Left cardiac atrium (tissue), 4 donors: ENCODE data around the gene HOXC4. TPM values are rescaled to one million over a fixed set of nuclear protein-coding genes. Genes with fewer than 3 reads are reported as not detected.

Experiments
- ATAC-seq, 2 donors: fragments of 200-7000 bp; cut with Tn5 transposase; one replicate each; pipeline ENCODE4 v1.9.1; 2020; ENCODE audit warnings: mild to moderate bottlenecking in 2 of 2, moderate library complexity in 2 of 2
- DNase-seq: peaks from one replicate; pipeline ENCODE4 v3.0.0-alpha.2; 2020
- intact Hi-C, 2 donors: fragments of 100-400 bp; cut with DNase I; formaldehyde crosslinking; loops; one replicate each; pipeline versions ENCODE4 v1.14.1 to v1.15.1; 2022 to 2023
- total RNA-seq, 2 donors: library from RNA; stranded (reverse); fragmentation: NEBNext Ultra II Directional; extraction: Animal tissue kit (Norgen Biotek cat#: 25700); gene quantifications; one replicate each; pipeline ENCODE4 v1.2.1, GENCODE V29; 2021
- donor health status: DM: no; HTN: yes; CAD: no.
- donor health status: DM: no; HTN: yes; CAD: no; lungs with severe emphysema.
- donor health status: DM: yes; HTN: yes; CAD: no.
- donor health status: Dilated cardiomyopathy.

Gene HOXC4
- total RNA-seq, 2 donors from 2014 or later = 0.16 to 0.35 TPM

DNA sequence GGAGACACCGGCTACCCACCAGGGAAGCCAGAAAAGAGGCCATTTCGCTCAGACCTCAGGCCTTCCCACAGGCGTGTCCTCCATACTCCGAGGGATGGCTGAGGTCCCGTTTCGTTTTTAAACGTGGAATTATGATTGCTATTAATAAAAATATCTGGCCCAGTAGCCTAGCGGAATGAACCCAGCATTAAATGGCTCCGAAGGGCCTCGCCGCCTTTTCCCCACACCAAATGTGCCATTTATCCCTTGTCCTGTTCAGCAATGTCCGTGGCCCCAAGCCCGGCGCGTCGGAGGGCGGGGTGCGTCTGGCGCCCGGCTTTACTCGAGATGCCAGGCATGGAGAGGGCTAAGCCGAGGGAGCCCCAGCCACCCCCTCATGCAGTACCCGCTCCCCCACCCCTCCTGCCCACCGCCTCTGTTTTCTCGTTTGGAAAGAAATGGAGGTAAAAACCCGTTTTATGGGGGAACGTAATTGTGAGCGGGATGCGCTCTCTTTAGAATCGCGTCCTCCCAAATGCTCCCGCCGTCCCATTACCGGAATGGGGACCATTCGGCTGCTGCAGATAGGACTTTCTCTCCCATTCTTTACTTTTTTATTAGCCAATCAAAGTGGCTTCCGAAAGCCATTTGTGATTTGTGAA, 39.1 kb upstream of the HOXC4 start:
- ATAC-seq (no peak), DNase-seq (no peak)
- intact Hi-C loops = no loop called here

GRCh38 chr12:54015018-54015931, 38.4 kb upstream of the HOXC4 start:
- ATAC-seq = no peak
- intact Hi-C loops = no loop called here

DNA sequence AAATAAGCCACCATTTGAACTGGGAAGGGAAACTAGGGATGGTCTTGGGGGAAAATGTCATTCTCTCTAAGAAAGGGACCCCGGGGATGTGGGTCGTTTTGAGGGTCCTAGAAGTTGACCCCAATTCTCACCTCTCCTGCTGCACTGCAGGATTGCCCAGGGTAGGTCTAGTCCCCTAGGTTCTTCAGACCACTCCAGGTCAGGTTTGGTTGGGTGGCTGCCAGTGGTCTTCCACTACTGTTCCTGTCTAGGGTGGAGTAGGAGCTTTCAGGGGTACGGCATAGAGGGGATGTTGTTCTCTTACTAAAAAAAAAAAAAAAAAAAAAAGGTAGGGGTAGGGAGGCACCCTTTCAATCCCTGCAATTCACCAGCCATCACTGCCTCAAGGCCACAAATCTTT, 37.6 kb upstream of the HOXC4 start:
- ATAC-seq = no peak
- no peak for DNase-seq
- intact Hi-C loops = no loop called here

More at GRCh38 chr12:54015018-54015931, 38.4 kb upstream of the HOXC4 start:
- no peak for DNase-seq

- no peak for ATAC-seq
Measured at GRCh38 chr12:54016478-54016964, 37.1 kb upstream of the HOXC4 start.

GRCh38 chr12:54017027-54017788, 36.4 kb upstream of the HOXC4 start:
- intact Hi-C loops = no loop called here
- DNase-seq = no peak
- peak; percentile 40 to 42 for ATAC-seq

More at GRCh38 chr12:54016478-54016964, 37.1 kb upstream of the HOXC4 start:
- intact Hi-C loops = no loop called here
- DNase-seq = no peak

GRCh38 chr12:54017878-54018467, 35.7 kb upstream of the HOXC4 start:
- intact Hi-C loops = no loop called here
- ATAC-seq = peak; percentile 90 to 93
- peak; percentile 75 for DNase-seq

DNA sequence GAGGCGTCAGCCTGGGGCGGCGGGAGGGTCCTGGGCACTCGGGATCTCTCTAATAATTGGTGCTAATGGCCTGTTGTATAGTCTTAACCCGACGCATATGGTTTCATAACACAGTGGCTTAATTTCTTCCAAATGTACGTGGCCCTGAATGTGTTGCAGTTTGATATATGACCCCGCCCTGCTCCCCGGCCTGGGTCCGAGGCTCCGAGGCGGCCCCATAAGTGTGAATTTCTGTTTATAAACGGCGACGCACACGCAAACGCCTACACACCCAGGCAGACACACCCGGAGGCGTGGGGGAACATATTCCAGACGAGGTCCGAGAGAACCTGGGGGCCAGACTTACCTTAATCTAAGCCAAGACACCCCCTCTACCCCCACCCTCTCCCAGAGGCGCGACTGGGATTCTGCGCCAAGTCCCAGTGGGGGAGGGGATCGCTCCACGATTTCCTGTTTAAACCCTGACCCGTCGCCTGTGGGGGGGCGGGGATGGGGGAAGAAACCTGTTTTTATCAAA, 35.1 kb upstream of the HOXC4 start:
- ATAC-seq (no peak), DNase-seq (no peak)
- intact Hi-C loops = no loop called here

- intact Hi-C loops = no loop called here
- DNase-seq = no peak
- no peak for ATAC-seq
Measured at GRCh38 chr12:54019091-54019811, 34.4 kb upstream of the HOXC4 start.

DNA sequence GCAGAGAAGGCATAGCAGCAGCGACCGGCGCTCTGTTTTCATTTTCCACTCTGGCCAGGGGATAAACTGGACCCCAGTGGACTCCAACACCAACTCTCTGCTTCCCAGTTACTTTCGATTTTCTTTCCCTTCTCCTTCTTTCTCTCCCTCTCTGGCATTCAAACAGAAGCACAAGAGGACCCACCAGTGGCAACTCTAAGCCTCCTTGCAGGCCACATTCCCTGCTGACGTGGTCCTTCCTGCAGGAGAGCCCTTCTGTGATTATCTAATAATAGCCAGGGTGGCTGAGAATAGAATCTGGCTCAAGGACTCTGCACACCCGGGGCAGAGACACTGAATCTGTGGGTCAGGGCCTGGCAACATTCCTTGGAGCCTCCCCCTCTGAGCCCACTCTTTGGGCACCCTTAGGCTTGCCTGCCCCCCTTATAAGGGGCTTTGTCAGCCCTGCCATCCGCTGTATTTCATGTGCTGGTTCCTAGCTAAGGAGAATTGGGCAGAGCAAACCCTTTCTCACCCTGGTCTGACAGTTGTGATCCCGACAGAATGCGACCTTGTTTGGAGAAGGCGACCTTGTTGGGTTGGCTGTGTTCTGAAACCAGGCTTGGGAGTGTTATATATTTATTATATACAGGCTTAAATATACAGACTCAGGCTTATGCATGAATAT, 33.6 kb upstream of the HOXC4 start:
- intact Hi-C loops = no loop called here
- DNase-seq (no peak), ATAC-seq (peak; percentile 44 to 55)

DNA sequence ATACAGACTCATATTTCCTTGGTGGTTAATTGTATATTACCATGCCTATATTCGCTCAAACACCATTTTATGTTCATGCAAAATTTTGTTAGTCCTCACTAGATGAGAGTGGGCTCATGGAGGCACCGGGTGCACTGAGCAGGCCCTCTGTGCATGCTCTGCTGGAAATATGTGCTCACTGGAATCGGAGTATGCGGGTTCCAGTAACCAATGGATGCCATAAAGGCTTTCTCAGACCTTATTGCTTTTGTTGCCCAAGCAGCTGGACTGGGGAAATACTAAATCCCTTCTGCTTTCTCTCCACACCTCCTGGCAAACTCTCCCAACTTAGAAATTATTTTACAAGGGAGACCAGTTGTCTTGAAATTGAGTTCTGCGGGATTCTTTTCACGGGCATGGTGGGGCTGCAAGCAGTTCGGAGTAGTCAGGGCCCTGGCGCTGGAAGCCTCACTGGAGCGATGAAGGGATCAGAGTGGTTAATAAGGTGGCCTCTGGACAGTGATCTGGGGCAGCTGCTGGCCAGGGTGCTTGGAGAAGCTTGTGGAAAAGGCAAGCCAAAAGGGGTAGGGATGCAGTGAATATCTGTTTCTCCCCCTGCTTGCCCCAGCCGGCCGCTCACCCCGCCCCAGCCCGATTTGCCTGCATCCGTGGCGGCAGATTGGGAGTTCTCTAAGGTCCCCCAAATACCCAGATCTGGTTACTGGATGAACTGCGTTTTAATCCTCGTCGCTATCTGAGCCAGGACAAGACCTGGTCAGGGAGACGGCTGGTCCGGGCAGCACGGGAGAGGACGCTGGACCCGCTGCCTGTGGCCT, 32.8 kb upstream of the HOXC4 start:
- ATAC-seq (no peak), DNase-seq (no peak)
- intact Hi-C loops = no loop called here

DNA sequence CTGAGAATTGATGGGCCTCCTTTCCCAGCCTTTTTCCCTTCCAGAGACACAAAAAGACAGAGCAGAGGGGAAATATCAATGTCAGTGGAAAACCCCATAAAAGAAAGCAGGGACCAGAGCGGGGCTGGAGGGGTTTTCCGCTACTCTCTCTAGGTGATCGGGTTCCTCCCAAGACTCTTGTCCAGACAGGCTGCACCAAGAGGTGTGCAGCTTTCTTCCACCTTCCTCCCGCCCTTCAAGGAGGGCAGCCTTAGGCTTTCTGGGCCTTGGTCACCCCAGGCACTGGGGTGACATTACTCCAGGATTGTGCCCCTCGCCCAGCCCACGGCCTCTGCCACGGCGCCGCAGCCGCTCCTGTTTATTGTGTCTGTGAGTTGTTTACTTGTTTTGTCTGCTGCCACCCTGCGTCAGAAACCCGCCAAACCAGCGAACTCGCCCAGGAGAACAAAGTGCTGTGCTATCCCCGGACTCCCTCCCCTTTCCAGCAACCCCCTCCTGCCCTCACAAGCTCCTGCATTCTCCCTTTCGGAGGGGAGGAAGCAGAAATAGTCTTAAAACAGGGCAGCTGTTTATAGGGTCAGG, 32.1 kb upstream of the HOXC4 start:
- intact Hi-C loops = no loop called here
- DNase-seq = no peak
- ATAC-seq = no peak

DNA sequence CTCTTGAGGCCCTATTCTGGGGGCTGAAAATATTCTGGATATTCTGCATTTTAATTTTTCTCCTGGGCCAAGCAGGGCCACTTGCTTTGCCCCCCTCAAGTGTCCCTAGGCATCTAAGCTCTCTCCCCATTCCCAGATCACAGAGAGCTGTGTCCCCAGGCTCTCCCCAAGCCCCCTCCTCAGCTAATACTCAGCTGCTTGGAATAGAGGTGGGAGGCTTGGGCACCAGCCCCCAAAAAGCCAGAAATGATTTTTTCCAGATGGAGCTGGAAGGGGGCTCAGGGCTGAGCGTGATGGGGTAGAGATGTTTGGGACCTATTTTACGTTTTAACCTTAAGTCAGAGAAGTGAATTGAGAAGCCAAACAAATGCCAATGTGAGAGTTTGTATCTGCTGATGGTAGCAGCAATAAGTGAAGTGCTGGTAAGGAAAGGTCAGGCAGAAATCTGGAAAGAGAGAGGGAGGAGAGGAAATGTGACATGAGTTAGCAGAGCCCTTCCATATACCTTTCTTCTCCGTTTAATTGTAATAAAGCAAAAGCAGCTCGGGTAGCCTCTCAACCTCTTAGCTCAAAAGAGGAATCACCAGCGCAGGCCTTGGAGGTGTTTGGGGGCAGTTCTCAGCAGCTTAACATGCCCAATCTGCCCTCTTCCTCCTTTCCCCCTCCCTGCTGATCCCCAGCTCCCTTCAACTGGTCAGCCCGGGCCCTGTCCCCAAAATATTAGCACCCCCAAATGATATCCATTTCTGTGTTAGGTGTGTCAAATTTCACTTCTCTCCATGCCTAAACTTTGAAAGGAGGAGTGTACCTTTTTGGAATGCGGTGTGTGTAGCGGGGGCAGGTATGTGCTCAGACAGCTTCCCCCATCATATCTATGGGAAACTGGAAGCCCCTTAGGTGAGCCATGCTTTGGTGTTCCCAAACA, 30.4 kb upstream of the HOXC4 start:
- ATAC-seq (no peak), DNase-seq (no peak)
- intact Hi-C loops = no loop called here

- no peak for ATAC-seq
- intact Hi-C loops = no loop called here
- DNase-seq = no peak
Measured at GRCh38 chr12:54024127-54024526, 29.5 kb upstream of the HOXC4 start.

DNA sequence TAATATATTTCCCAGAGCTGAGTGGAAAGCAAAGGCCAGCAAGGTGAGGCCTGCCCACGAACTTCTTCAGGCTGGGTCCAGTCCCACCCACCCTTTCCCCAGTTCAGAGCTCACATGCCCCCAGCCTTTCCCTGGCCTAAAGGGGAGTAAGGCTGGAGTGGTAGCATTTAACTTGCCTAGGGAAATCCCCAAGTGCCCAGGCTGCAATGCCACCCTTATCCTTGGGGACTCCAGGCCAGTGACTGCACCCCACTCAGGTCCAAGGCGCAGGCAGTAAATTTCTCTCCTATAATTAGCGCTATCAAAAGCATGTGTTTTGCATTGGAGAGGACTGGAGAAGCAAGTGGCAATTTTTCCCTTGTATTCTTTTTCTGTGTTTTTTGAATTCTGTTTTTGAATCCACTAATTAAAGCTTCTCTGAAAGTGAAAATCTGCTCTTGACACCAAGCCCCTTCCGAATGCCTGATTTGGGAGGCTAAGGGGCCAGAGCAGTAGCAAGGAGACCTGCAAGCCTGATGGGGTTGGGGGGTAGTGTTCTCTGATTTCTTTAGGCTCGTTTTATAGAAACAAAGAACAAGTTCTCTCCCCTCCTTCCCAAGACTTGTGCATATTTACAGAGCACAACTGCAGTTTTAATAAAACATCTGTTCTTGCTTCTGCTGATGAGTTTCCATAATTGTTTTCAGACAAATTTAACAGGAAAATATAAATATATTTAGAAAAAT, 28.9 kb upstream of the HOXC4 start:
- no peak for DNase-seq
- no peak for ATAC-seq
- intact Hi-C loops = no loop called here
